Activated CD8-positive, alpha-beta memory T cell treated with anti-CD3 and anti-CD28 coated beads for 1 hour (primary cell): ENCODE data around the gene TAS2R3.

Experiments
- DNase-seq, 2 donors: peaks; one replicate each; pipeline ENCODE4 v3.0.0-alpha.2; 2020; ENCODE audit warnings: low read depth in 1 of 2; ENCODE audit errors: extremely low read depth in 1 of 2

TAS2R3 gene

GRCh38 chr7:141785706-141786552 lies 22.0 kb downstream of the TAS2R3 start:
- DNase-seq: peak in 1 of 2 donors; percentile 11

- no peak for DNase-seq
These were observed 24.4 kb downstream of the TAS2R3 start for GRCh38 chr7:141788296-141788695.

GRCh38 chr7:141789917-141790316 lies 26.0 kb downstream of the TAS2R3 start, which contains the start of gene TAS2R5:
Gene TAS2R5 (plus strand): TSS chr7:141790217. CDS start chr7:141790362, 145 bp downstream.
- DNase-seq: no peak

- DNase-seq: no peak
These were observed 28.6 kb downstream of the TAS2R3 start for GRCh38 chr7:141792526-141792925.
